ENCODE measurements around the gene EFEMP1. TPM values are rescaled to one million over a fixed set of nuclear protein-coding genes. Genes with fewer than 3 reads are reported as not detected.
"Not testable (repeated sequence)": the region's sequence is repeated elsewhere in the genome, so short reads cannot be mapped to it uniquely, and the experiment has no call there.

EFEMP1 gene
- polyA plus RNA-seq, 4 donors = 84.8 to 103 (median 87.5) TPM

- DNase-seq (ENCODE audit: low read depth in 4 of 4, low spot score in 2 of 4) = no peak
These were observed 84.9 kb downstream of the EFEMP1 start for GRCh38 chr2:55838653-55839052.

DNA sequence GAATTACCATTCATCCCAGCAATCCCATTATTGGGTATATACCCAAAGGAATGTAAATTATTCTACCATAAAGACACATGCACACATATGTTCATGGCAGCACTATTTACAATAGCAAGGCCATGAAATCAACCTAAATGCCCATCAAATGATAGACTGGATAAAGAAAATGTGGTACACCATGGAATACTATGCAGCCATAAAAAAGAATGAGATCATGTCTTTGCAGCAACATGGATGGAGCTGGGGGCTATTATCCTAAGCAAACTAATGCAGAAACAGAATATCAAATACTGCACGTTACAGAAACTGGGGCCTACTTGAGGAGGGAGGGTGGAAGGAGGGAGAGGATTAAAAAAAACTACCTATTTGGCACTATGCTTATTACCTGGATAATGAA lies 85.5 kb downstream of the EFEMP1 start:
- not testable (repeated sequence) for DNase-seq (ENCODE audit: low read depth in 4 of 4, low spot score in 2 of 4)

- no peak for DNase-seq (ENCODE audit: low read depth in 4 of 4, low spot score in 2 of 4)
These were observed 86.5 kb downstream of the EFEMP1 start for GRCh38 chr2:55837073-55837472.

DNA sequence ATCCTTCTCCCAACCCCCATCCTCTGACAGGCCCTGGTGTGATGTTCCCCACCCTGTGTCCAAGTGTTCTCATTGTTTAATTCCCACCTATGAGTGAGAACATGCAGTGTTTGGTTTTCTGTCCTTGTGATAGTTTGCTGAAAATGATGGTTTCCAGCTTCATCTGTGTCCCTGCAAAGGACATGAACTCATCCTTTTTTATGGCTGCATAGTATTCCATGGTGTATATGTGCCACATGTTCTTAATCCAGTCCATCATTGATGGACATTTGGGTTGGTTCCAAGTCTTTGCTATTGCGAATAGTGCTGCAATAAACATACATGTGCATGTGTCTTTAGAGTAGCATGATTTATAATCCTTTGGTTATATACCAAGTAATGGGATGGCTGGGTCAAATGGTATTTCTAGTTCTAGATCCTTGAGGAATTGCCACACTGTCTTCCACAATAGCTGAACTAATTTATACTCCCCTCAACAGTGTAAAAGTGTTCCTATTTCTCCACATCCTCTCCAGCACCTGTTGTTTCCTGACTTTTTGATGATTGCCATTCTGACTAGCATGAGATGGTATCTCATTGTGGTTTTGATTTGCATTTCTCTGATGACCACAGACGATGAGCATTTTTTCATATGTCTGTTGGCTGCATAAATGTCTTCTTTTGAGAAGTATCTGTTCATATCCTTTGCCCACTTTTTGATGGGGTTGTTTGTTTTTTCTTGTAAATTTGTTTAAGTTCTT lies 91.7 kb downstream of the EFEMP1 start:
- not testable (repeated sequence) for DNase-seq (ENCODE audit: low read depth in 4 of 4, low spot score in 2 of 4)

DNA sequence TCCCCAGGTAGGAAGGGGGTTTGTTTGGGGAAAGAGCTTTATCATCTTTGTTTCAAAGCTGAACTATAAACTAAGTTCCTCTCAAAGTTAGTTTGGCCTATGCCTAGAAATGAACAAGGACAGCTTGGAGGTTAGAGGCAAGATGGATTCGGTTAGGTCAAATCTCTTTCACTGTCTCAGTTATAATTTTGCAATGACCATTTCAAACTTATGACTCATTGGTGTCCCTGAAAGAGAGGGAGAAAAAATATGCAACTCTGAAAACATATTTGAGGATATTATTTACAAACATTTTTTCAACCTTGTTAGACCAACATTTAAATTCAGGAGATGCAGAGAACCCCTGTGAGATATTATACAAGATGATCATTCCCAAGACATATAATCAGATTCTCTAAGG lies 95.7 kb downstream of the EFEMP1 start:
- DNase-seq (ENCODE audit: low read depth in 4 of 4, low spot score in 2 of 4) = no peak

- DNase-seq (ENCODE audit: low read depth in 4 of 4, low spot score in 2 of 4) = not testable (repeated sequence)
These were observed 96.2 kb downstream of the EFEMP1 start for GRCh38 chr2:55827428-55827827.

- no peak for DNase-seq (ENCODE audit: low read depth in 4 of 4, low spot score in 2 of 4)
These were observed 97.3 kb downstream of the EFEMP1 start for GRCh38 chr2:55826246-55826645.

GRCh38 chr2:55824551-55825096 lies 99.0 kb downstream of the EFEMP1 start:
- DNase-seq (ENCODE audit: low read depth in 4 of 4, low spot score in 2 of 4) = no peak

Other genes starting within 250 kb of the EFEMP1 start
- gene PNPT1, start 229.9 kb downstream of the EFEMP1 start, polyA plus RNA-seq (ENCODE audit: insufficient read length in 4 of 4) = 10 to 100 TPM; 20.1 to 32.3 (median 26.0) TPM

All from left renal cortex interstitium (tissue), 4 donors.